Ishikawa (cell line): ENCODE results near the gene ACACA.

Source experiments
- EP300 ChIP-seq: IDR thresholded peaks from 2 replicates; pipeline ENCODE4 v1.6.1; 2012; ENCODE audit warnings: borderline replicate concordance
- NFIC ChIP-seq: IDR thresholded peaks from 2 replicates; pipeline ENCODE4 v1.6.1; 2012

DNA sequence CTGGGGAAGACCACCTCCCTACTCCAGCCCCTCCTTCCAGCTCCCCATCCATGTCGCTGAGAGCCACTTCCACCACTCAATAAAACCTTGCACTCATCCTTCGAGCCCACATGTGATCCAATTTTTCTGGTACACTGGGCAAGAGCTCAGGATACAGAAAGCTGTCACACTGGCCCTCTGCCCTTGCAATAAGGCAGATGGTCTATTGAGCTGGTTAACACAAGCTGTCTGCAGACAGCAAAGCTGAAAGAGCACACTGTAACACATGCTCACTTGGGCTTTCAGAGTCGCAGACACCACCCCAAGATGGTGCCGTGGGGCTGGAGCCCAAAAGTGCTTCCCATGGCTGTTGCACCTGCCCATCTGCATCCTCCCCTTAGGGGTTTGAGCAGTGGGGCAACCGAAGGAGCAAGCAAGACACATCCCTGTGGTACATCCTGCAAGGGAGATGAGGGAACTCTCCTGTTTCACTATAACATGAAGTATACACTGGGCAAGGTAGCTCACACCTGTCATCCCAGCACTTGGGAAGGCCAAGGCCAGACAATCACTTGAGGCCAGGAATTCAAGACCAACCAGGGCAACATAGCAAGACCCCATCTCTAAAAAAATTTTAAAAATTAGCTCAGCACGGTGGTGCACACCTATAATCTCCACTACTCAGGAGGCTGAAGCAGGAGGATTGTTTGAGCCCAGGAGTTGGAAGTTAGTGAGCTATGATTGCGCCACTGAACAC lies 83.6 kb downstream of the ACACA start:
- TF ChIP-seq EP300 (no peak), NFIC (no peak)
